GM21723 (cell line): Measurements from ENCODE around the gene FPR1.
"Not testable (repeated sequence)": the region's sequence is repeated elsewhere in the genome, so short reads cannot be mapped to it uniquely, and the experiment has no call there.

Source experiments
- ATAC-seq: cut with Tn5 transposase; IDR thresholded peaks from one replicate; pipeline ENCODE4 v1.9.1; 2021; ENCODE audit warnings: mild to moderate bottlenecking, moderate library complexity; ENCODE audit not compliant: unreplicated experiment

FPR1 gene

DNA sequence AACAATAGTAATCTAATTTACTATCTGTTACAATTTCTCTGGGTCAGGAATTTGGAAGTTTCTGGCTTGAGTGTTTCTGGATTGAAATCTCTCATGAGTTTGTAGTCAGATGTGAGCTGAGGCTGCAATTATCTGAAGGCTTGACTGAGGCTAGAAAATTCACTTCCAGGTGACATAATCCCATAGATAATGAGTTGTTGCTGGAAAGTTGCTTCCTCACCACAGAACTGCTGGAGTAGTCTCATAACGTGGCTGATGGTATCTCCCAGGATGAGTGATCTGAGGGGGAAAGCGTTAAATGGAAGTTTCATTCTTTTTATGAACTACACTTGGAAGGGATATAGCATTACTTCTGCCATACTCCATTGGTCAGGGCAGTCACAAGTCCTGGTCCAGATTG is 28.0 kb upstream of the FPR1 start:
- no peak for ATAC-seq

DNA sequence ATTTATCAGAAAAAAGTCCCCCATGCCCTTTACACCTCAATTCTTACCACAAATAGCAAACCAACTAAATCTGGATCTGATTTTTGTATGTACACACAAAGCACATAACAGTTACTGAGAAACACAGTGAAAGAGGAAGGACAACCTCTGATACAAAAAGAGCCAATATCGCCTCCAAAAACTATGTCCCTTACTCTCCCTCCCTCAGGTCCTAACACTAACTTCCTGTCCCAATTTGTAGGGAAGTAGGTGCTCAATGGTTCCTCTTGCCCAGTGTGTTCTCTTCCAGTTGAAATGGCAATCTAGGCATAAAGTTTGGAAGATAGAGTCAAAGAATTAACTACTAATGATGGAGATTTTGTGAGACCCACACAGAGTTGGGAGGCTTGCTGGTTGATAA is 27.5 kb upstream of the FPR1 start:
- ATAC-seq = no peak

DNA sequence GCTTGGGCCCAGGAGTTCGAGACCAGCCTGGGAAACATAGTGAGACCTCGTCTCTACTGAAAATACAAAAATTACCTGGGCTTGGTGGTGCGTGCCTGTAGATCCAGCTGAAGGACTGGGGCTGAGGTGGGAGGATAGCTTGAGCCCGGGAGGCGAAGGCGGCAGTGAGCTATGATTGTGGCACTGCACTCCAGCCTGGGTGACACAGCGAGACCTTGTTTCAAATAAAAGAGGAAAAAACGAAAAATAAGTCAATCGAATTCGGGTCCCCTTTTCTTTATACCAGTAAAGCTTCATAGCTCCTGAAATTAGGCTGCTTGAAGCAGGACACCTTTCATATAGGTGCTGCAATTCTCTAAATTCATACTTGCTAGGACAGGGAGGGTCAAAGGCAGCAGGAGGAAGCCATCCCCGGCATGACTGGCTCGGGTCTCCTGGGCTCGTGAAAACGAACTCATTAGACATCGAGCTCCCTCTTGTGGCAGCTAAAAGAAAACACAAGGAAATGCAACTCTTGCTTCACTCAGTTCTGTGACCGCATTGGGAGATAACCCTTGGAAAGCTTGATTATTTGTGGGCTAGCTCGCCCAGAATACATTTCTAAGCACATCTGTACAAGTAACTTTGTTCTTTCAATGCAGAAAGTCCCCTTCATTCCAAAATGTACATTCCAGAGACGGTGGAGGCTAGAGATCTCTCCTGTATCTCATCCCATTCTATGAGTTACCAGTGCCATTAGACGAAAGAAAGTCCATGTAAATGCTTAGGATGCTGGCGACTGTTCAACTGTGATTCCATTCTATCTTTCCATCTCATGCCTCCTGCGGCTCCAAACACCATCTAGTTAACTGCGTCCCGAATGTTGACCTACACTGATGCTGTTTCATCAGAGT is 26.1 kb upstream of the FPR1 start:
- ATAC-seq = no peak

DNA sequence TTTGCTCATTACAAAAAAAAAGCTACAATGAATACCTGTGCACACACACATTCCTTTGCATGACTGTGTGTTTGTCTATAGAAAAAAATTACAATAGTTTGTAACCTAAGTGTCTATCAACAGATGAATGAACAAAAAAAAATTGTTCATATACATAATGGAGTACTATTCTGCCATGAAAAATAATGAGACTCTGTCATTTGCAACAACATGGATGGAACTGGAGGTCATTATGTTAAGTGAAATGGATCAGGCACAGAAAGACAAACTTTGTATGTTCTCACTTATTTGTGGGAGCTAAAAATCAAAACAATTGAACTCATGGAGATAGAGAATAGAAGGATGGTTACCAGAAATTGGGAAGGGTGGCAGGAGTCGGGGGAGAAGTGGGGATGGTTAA is 24.9 kb upstream of the FPR1 start:
- not testable (repeated sequence) for ATAC-seq

DNA sequence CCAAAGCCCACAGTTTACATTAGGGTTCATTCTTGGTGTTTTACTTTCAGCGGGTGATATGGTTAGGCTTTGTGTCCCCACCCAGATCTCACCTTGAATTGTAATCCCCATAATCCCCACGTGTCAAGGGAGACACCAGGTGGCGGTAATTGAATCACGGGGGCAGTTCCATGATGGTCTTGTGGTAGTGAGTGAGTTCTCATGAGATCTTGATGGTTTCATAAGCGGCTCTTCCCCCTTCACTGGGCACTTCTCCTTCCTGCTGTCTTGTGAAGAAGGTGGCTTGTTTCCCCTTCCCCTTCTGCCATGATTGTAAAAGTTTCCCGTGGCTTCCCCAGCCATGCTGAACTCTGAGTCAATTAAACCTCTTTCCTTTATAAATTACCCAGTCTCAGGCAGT is 21.3 kb upstream of the FPR1 start:
- no peak for ATAC-seq

DNA sequence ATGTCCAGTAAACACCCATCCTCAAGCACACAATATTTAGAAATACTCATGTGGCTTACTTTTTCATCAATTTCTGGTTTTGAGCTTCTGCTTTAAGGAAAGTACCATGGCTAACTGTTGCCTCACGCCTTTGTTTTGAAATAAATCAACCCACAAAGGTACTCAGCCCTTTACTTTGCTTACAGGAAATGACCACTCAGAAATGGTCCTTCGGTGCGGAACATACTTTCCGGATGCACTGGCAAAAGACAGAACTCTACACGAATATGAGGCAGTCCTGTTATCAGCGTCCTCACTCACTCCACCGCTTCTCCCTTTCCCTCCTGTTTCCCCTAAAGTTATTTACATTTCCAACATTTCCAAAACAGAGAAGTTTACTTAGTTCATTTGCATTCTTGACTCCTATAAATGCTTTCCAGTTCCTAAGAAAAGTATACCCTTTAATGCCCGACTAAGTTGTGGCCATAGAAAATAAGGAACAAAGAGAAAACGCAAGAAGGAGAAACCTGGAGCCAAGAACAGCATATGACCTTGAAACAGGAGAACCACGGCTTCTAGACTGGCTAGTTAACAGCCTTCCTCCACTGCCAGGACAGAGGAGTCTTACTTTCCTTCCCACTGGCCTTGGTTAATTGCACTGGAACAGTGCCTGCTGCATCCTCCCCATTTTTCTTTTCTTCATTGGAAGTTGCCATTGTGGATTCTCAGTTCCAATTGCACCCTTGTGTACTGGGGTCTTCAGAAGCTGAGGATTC is 19.9 kb upstream of the FPR1 start:
- ATAC-seq = no peak

DNA sequence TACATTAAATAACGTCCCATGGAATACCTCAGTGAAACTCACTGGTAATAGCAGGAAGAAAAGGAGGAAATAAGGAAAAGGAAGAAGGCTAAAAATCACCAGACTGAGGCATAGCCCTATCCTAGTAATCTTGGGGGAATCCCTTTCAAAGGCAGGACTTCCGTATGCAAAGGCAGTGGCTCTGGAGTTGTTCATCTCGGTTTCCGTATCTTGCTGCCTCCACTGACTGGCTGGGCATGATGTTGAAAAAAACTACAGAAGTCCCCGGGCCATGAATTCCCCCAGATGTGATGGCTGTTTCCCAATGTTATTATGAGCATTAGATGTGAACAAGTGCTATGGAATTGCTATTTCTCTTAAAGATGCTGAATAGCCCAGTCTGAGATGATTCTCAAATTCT is 14.8 kb upstream of the FPR1 start:
- no peak for ATAC-seq

DNA sequence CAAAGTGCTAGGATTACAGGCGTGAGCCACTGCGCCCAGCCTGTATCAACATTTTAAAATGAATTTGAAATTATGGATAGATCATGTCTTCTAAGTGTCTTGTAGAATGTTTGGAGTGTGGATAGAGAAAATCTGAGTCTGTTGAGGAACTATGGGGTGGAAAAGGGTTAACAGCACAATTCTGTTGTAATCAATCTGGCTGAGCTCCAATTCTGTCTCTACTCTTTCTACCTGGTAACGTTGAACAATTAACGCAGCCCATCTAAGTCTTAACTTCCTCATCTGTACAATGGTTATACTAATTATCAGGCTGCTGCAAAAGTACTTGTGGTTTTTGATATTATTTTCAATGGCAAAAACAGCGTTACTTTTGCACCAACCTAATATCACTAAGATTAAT is 13.4 kb upstream of the FPR1 start:
- no peak for ATAC-seq

DNA sequence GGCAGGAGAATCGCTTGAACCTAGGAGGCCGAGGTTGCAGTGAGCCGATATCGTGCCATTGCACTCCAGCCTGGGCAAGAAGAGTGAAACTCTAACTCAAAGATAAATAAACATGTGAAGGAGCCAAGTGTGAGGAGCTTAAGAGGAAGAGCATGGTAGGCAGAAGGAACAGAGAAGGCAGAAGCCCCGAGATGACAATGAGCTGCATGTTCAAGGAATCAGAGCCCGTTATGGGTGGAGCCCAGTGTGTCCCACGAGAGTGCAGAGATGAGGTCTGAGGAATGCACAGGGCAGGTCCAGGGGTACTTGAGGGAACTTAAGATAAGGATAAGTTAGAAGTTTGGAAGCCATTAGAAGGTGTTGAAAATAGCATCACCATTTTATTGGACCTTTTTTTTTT is 10.0 kb upstream of the FPR1 start:
- no peak for ATAC-seq

DNA sequence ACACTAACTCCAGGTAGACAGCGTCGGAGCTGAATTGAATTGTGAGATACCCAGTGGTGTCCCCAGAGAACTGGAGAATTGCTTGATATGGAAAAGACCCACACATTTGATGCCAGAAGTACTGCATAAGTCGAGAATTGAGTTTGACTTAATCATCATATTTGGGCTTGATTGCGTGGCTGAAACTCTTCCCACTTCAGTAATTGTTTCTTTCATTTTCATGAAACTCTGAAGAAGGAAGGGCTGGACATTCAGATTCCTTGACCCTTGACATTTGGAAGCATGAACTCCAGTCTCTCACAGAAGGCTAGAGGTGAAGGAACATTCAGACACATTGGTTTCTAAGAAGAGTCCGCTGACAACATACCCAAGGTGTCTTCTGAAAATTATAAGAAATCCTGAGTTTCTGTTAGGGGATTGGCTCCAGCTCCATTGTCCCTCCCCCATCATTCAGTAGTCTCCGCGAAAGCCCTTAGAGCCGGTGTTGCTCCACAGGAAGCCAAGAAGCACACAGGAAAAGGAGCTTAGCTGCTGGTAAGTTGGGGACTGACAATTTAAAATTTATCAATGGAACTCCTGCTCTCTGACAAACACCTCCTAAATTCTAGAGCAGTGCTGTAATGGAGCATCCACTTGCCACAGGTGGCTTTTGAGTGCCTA is 9.1 kb upstream of the FPR1 start, which contains the start of gene FPR2:
TSS of gene FPR2 (plus strand) at position 484 of the 660 bp plus-strand sequence. CDS start 7,479 bp downstream, outside the sequence.
- no peak for ATAC-seq

DNA sequence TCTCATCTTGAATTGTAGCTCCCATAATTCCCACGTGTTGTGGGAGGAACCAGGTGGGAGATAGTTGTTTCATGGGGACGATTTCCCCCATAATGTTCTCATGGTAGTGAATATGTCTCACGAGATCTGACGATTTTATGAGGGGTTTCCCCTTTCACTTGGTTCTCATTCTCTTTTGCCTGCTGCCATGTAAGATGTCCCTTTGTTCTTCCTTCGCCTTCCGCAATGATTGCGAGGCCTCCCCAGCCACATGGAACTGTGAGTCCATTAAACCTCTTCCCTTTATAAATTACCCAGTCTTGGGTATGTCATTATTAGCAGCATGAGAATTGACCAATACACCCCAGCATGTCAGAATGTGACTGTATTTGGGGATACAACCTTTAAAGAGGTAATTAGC is 3.9 kb upstream of the FPR1 start:
- no peak for ATAC-seq

DNA sequence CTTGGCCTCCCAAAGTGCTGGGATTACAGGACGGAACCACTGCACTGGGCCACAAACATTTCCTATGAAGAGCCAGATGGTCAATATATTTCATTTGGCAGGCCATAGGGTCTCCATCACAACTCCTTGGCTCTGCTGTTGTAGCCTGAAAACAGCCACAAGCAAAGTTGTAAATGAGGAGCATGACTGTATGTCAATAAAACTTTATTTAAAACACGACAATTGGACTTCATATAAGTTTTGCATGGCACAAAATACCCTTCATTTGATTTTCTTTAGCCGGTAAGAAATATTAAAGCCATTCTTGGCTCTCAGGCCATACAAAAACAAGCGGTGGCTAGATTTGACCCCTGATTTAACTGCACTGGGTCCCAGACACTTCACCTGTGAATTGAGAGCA is 3.1 kb upstream of the FPR1 start:
- ATAC-seq = no peak

DNA sequence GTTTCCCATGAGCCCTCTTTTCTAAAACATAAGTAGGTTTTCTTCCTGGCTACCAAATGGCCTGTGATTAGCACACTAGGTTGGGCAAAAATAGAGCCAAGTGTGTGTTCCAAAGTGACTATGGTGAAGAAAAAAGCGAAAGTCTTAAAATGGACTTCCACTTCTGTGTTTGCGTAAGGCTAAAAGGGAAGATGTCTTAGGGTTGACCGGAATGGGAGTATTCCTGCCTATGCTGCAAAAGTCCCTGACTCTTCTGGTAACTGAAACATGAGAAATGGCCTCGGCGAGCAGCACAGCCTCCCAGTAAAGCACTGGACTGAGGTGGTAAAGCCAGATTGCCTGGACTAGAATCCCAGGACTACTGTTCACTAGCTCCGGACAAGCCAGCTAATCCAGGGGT is 2.4 kb upstream of the FPR1 start:
- ATAC-seq = no peak

DNA sequence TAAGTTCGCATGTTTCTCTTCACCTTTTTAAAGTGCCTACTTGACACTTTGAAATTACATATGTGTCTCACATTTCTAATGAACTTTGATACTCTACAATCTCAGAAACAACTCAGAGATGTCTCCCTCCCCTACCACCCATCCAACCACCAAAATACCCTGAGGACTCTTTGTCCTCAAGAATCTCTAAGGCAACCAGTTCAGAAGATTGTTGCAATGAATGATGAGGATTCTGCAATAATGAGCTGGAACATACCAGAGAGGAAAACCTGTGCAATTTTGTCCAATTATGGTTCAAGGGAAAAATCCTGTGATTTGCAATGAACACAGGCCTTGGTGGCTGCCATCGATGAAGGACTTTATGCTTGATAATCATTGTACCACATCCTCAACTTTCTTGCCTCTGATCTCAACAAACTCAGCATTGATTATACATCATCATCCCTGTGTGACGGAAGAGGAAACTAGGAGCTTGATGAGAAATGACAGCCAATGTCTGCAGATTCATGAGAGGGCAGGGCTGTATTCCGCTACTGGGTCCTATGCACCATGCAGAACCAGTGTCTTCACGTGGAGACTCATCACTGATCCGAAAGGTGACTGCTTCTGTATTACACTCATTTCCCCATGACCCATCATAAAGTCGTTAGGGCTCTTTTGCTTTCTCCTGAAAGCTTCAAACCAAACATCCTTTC is 1.1 kb downstream of the FPR1 start:
- no peak for ATAC-seq

DNA sequence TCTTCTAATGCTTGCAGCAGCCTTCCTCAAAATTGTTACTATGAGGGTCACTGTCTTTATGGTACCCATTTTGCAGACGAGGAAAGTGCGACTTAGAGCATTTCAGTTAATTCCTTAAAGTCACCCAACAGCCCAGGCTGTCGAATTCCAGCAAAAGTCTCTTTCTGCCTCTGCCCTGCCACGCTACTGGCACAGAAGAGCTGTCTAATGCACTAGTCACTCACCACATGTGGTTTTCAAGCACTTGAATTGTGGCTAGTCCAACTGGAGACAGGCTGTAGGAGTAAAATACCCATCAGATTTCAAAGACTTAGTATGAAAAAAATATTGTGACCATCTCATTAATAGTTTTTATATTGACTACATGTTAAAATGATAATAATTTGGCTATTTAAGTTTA is 1.7 kb downstream of the FPR1 start:
- no peak for ATAC-seq

DNA sequence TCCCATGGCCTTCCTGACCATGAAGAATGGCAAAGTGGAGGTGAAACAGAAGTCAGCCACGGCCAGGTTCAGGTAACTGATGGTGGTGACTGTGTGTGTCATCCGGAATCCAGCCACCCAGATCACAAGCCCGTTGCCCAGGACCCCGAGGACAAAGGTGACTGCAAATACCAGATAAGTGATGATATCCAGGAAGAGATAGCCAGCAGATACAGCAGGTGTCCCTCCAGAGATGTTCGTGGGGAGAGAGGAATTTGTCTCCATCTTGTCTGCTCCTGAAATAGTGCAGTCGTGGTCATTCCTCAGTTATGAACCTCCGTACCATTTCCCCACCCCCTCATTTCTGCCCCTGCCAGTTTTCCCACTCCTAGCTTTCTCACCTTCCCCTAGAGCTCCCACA is 4.9 kb downstream of the FPR1 start:
- no peak for ATAC-seq

DNA sequence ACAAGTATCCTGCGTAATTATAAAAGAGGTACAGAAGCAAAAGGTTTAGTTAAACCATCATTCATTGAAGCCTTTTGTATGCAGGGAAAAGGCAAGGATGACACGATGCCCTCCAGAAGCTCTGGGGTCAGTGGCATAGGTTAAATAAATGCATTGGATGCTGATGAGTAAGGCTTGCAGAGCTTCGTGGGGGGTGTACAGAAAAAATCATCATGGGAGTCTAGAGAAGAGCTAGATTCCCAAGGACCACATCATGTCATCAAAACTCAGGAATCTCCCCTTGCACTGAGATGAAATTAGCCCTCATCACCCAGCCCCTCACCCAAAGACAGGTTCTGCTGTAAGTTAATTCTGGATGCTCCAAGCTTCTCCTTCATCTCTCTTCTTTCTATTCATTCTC is 8.3 kb downstream of the FPR1 start:
- ATAC-seq = no peak

DNA sequence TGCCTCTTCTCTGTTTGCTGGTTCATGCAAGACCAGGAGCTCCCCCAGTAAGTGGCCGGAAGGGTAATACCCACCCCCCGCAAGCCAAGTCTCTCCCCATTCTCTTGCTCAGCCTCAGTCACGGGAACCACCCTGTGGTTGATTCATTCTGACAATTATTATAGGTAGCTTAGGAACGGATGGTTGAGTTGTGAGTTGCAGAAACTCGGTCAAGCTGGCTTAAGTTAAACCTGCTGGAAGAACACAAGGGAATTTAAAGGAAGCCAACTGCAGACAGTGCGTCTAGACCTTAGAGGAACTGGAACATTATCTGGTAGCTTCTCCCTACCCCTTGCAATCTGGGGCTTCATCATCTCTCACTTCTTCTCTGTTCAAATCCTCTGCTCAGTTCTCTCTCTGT is 8.9 kb downstream of the FPR1 start:
- ATAC-seq = no peak

DNA sequence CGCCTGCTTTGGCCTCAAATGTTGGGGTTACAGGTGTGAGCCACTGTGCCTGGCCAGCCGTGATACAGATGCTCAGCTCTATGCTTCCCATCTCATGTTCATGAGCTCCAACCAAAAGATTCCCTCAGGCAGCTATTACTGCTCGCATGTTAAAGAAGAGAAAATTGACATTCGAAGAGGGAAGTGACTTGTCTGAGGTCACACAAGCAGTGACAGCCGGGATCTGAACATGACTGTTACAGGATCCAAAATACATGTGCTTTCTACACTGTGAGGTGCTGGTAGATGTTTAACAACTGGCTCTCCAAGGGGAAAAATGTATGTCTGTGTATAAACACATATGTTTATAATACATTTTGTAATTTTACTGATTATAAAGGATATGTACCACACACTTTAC is 11.3 kb downstream of the FPR1 start:
- no peak for ATAC-seq

DNA sequence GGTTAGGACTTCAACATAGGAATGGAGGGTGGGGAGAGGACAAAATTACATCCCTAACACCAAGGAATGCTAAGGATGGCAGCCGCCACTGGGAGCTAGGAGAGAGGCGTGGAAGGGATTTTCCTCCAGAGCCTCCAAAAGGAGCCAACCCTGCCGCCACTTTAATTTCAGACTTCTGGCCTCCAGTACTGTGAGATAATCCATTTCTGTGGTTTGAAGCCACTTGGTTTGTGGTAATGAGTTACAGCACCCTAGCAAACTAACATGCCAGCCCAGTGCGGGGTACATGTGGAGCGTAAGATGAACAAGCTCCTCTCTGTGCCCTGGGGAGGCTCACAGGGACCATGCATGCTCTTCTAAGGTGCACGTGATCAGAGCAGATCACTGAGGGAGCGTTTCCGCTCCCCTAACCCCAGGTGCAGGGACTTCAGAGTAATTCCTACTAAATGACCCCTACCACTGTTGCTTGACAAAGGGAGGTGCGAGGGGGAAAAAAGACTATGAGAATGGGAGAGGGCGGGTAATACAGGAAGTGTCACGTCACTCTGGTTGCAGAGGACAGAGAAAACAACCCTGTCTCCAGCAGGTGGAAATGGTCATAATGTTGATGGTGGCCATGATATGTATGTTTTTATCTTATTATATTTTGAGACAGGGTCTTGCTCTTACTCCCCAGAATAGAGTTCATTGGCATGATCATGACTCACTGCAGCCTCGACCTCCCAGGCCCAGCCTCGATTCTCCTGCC is 12.0 kb downstream of the FPR1 start:
- no peak for ATAC-seq
